Right hindlimb (tissue), 1 donor: ENCODE results near the gene ACADVL.

ENCODE experiments used
- DNase-seq: peaks from one replicate; pipeline ENCODE4 v3.0.0-alpha.2; 2018

Gene ACADVL

GRCh38 chr17:7235693-7236665 is 16.2 kb downstream of the ACADVL start:
- peak; percentile 24 for DNase-seq

- no peak for DNase-seq
Measured at GRCh38 chr17:7236808-7237207, 17.1 kb downstream of the ACADVL start.

GRCh38 chr17:7237266-7237760 is 17.6 kb downstream of the ACADVL start:
- no peak for DNase-seq

- DNase-seq: peak; percentile 86
Measured at GRCh38 chr17:7237761-7238419, 18.2 kb downstream of the ACADVL start.

GRCh38 chr17:7238420-7239090 is 18.8 kb downstream of the ACADVL start:
- DNase-seq: peak; percentile 67

GRCh38 chr17:7239091-7240027 is 19.6 kb downstream of the ACADVL start, which contains the start of gene PHF23:
Gene PHF23 (minus strand): TSS chr17:7239457. CDS start chr17:7239279, 178 bp downstream.
- peak; percentile 100 for DNase-seq

- DNase-seq: peak; percentile 21
Measured at GRCh38 chr17:7240375-7240774, 20.6 kb downstream of the ACADVL start.

- peak; percentile 19 for DNase-seq
Measured at GRCh38 chr17:7241090-7241733, 21.5 kb downstream of the ACADVL start.

GRCh38 chr17:7241783-7242716 is 22.3 kb downstream of the ACADVL start, which contains the start of gene GABARAP:
Gene GABARAP (minus strand): TSS chr17:7242449. CDS start chr17:7242330, 119 bp downstream.
- DNase-seq: peak; percentile 97

GRCh38 chr17:7242717-7243452 is 23.1 kb downstream of the ACADVL start:
- peak; percentile 97 for DNase-seq

GRCh38 chr17:7243453-7243729 is 23.7 kb downstream of the ACADVL start:
- DNase-seq: no peak

- peak; percentile 21 for DNase-seq
Measured at GRCh38 chr17:7243838-7244237, 24.1 kb downstream of the ACADVL start.

- no peak for DNase-seq
Measured at GRCh38 chr17:7246779-7247178, 27.0 kb downstream of the ACADVL start.

GRCh38 chr17:7248796-7249195 is 29.1 kb downstream of the ACADVL start:
- no peak for DNase-seq

- DNase-seq: peak; percentile 21
Measured at GRCh38 chr17:7249214-7249613, 29.5 kb downstream of the ACADVL start.

GRCh38 chr17:7249830-7250229 is 30.1 kb downstream of the ACADVL start:
- DNase-seq: no peak

- peak; percentile 33 for DNase-seq
Measured at GRCh38 chr17:7250695-7251627, 31.2 kb downstream of the ACADVL start.

GRCh38 chr17:7251661-7252175 is 32.0 kb downstream of the ACADVL start, which contains the start of gene CTDNEP1:
Gene CTDNEP1 (minus strand): TSS chr17:7251734. CDS start chr17:7251296, 438 bp downstream.
- peak; percentile 99 for DNase-seq
